ENCODE data around the gene PRR22.

DNA sequence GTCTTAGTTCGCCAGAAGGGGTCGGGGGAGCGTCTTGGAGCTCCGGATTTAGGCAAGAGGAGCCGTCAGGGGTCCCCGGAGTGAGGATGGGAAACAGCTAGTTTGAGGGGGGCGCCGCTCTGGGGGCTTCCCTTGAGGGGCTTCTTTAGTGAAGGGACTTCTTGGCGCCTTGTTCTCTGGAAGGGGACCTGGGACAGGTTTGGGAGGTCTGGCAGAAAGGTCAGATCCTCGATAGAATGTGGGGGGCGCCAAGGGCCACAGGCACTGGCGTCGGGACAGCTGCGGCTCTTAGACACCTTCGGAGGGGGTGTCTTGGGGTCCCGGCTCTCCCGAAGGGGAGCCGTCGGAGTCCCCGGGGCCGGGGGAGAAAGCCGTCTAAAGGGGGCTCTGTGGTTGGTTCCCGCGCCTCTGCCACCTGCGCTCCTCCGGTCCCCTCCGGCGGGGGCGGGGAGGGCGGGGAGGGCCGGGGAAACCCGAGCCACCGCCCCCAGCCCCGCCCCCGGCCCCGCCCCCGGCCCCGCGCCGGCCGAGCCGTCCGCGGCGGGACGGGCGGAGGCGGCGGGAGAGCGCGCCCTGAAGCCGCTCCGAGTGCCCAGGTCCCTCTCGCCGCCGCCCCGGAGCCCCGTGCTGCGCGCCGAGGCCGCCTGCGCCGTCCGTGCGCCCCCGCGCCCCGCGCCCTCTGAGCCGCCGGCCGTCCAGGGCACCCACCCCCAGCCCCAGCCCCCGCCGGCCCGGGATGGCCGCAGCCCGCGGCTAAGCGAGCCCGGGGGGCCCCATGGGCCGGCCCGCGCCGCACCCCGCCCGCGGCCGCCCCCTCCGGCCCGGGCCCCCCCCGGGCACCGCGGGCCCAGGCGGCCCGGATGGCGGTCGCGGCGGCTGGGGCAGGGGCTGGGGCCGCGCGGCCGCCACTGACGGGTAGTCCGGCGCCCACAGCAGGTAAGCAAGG, 20.2 kb upstream of the PRR22 start, which contains the start of gene NRTN:
- TF ChIP-seq, protein P1, sequence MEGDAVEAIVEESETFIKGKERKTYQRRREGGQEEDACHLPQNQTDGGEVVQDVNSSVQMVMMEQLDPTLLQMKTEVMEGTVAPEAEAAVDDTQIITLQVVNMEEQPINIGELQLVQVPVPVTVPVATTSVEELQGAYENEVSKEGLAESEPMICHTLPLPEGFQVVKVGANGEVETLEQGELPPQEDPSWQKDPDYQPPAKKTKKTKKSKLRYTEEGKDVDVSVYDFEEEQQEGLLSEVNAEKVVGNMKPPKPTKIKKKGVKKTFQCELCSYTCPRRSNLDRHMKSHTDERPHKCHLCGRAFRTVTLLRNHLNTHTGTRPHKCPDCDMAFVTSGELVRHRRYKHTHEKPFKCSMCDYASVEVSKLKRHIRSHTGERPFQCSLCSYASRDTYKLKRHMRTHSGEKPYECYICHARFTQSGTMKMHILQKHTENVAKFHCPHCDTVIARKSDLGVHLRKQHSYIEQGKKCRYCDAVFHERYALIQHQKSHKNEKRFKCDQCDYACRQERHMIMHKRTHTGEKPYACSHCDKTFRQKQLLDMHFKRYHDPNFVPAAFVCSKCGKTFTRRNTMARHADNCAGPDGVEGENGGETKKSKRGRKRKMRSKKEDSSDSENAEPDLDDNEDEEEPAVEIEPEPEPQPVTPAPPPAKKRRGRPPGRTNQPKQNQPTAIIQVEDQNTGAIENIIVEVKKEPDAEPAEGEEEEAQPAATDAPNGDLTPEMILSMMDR (IDR thresholded peaks at IDR 0.05): no peak
- no peak for TF ChIP-seq POLR2A (IDR thresholded peaks at IDR 0.05)

All from lower leg skin (tissue), 3 donors.